Activated T-helper 1 cell treated with Interleukin-2 at 50 U/mL for 16 hours (primary cell): ENCODE data around the gene TSPAN9.

Experiments used
- DNase-seq: peaks from one replicate; pipeline ENCODE4 v3.0.0-alpha.2; 2020; ENCODE audit warnings: low read depth

The TSPAN9 gene

DNA sequence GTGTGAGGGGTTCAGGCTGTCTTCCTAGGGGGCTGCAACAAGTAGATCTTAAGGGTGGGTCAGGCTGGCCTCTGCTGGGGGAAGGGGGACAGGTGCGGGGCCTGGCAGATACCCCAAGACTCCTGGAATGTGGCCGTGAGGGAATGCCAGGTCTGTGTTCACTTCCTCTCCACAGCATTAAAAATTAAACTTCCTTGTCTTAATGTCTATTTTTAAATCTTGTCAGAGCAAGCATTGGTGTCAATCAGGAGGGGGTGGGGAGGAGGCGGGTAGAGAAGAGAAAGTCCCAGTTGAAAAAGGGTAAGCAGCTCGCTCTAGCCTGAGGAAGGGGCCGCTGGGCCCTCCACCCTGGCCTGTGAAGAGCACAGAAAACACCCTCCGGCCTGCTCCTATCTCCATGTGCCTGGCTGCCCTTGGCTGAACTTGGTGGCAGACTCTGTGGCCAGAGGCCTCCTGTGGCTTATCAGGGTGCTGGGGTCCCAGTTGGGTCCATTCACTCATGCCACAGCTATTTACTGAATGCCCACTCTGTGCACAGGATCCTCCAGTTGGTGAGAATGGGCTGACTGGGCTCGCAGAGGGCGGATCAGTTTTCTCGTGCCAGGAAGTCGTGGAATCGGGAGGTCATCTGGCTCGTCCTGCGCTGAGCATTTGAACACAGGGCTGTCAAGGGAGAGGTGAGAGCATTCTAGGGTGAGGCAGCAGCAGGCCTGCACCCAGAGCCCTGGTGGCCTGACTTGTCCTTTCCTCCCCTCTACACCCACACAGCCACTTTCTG, 128.8 kb downstream of the TSPAN9 start:
- no peak for DNase-seq

DNA sequence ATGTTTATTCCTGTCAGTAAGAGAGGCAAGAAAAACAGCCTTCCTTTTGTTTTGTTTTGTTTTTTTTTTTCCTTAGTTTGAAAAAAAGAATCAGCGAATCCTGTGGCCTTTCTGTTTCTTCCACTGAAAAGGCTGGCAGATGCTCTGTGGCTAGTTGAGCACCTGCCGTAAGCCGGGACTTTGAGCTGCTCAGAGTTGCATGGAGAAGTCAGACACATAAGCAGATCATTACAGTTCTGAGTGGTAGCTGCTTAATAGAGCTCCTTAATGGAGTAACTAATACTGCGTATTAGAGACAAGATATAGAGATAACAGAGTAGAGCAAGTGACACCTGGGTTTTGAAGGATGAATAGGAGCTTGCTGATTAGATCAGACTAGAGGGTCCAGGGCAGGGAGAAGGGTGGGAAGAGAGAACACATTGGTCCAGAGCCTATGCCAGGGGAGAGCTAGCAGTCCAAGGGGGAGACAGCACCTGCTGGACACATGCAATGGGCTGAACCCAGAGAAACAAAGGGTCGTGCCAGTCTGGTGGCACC, 129.4 kb downstream of the TSPAN9 start:
- DNase-seq: no peak

DNA sequence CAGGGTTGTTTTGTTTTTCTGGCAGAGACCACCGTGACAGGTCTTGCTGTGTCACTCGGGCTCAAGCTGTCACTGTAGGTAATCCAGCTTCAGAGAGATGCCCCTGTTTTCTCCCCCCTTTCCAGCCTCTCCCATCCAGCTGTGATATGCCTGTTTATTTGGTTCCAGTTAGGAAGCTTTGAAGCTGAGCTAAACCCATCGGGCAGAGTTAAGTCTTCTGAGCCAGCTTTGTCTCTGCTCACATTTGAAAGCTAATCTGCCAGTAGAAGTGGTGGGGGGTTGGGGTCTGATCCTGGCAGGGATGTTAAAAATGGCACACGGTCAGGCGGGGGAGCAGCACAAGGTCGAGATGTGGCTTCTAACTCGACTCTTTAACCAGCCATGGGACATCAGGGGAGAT, 130.0 kb downstream of the TSPAN9 start:
- DNase-seq: no peak

DNA sequence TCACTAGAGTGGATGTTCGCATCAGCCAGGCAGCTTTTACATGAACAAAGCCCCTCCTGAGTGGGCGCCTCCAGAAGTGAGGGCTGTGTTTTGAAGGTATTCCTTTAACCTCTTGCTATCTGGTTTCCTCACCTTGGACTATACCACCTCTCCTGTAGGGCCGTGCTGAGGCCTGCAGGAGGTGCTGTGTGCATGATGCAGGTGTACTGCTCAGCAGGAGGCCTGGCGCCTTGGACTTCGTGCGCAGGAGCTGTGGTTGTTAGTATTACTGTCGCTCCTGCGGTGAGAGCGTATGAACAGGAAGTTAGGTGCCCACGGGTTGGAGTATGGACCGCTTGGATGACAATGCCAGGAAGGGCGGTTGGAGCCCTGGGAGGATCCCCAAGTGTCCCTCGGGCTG, 130.7 kb downstream of the TSPAN9 start:
- no peak for DNase-seq

DNA sequence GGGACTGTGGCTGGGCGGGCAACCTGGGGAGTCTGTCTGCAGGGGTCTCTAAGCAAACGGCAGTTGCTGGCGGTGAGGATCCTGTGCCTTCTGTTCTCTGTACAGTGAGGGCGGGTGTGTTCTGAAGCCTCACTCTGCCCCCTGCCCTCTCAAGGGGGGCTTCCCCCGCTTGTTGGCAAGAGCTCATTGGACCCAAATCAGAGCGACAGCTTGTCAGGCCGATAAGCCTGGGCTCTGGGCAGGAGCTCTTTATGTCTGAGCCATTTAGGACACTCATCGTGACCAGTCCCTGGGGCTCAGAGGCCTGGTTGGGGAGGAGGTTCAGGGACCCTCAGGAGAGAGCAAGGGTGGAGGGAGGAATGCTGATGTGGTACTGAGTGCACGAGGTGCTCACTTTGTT, 136.0 kb downstream of the TSPAN9 start:
- DNase-seq: no peak

DNA sequence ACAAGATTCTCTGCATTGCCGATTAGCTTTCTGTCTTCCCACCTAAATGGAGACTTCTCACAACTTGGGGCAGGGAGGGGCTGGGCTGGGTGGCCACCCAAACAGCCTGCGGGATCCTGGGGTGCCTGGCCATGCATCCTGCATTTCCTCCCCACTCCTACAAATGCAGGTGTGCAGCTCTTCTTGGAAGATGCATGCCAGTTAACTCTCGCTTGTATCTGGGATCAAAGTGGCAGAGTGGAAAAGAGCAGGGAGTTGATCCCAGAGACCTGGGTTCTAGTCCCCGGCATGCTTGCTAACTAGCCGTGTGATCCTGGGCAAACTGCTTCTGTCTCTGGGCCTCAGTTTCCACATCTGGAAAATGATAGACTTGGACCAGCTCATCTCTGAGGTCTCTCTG, 136.6 kb downstream of the TSPAN9 start:
- DNase-seq: no peak

DNA sequence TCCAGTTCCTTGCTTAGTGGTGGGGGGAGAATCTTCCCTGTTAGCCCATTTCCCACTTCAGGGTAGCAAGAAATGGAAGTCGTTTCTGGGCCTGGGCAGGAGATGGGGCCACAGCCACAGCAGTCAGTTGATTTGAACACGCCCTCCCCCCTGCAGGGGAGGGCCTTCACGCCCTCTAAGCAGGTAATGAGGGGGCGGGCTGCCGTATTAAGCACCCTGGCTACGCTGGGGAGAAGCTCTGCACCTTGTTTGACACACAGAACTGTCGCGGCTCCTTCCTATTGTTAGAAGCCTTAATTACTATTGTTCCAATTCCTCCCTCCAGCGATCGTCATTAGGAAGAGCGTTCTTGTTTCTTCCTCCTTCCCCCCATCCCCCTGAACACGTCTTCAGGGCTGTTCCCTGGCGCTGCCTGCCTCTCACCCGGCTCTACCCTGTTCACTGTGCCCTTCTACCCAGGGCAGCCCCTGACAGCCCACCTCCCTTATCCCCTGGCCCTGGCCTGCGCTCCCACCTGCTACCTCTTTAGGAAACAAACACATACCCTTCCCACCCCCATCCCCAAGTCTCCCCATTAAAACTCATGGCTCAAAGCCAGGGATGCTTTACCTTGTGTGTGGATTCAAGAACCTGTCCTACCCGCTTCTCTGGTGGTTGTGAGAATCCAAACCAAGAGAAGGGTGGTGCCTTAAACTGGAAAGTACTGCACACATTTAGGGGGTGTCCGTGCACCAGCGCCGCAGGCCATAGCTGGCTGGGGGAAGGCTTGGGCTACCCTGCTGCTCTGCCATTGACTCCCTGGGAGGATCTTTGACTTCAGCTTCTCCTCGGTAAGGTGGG, 137.6 kb downstream of the TSPAN9 start:
- no peak for DNase-seq

DNA sequence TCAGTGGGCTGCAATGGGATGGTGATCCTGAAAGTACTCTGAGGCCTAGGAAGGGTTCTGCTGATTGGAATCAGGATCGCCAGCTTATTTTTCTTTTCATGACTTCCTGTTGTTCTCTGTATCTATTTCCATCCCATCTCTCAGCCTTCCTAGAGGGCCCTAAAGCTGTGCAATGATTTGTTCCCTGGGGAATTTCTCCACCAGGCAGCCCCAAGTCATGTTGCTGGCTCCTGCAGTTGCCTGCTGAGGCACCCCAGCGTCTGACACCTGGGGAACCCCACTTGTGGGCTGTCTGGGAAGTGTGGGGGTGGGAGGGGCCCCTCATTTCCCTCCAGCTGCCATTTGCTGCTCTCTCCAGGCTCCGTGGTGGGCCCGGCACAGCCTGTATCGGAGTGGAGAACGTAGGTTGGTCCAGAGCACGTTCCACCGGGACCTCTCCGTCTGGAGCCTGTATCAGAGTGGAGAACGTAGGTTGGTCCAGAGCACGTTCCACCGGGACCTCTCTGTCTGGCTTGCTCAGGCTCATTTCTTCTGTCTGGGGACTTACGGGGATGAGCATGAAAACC, 138.3 kb downstream of the TSPAN9 start:
- DNase-seq: no peak

DNA sequence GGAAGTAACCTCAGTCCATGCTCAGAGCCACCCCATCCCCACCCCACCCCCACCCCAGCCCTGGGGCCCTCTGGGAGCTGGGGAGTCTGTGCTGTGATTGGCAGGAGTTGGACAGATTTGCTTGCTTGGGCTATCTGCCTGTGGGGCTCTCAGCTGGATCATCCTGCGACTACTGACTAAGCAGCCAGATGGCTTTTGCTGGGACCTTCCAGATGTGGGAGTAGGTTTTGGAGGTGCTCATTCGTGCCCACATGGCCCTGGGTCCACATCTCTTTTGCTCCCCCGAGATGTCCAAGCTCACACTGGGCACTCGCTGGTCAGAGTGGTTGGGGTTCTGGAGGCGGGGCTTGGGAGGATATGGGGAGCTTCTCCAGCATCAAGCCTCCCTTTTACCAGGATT, 138.9 kb downstream of the TSPAN9 start:
- no peak for DNase-seq

DNA sequence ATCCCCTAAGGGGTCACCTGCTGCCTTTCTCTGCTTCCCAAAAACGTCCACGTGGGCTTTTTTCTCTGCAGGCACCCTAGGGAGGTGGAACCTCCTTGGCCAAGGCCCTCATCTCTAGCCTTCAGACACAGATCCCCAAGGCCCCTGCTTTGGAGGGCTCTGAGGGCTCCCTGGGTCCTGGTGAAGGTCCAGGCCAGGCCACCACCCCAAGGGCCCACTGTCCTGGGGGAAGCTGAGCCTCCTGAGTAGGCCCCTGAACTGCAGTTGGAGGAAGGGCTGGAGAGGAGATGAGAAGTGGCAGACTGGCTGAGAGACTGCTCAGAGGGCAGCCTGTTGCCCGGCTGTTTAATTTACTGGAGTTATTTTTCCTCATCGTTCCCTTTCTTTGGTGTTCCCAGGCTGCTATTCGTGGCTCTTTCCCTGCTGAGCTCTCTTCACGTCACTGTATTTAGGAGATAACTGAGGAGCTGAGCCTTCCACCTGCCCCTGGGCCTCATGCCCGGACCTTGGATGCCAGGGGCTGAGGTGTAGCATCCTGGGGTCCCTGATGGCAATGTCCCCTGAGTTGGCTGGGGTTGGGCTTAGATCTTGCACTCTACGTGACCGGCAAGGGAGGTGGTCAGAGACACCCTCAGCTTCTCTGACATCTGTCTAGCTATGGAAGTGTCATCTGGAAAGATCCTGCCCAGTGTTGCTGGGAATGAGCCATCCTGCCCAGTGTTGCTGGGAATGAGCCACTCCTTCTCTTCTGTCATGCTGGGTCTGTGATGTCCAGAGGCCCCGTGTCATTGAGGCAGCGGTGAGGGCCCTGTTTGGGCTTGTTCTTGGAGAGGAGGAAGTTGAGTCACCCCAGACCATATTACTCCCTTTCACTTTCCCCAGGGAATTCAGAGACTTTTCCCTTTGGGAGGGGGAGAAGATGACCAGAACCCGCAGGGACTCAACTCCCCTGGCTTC, 139.8 kb downstream of the TSPAN9 start:
- DNase-seq: no peak

DNA sequence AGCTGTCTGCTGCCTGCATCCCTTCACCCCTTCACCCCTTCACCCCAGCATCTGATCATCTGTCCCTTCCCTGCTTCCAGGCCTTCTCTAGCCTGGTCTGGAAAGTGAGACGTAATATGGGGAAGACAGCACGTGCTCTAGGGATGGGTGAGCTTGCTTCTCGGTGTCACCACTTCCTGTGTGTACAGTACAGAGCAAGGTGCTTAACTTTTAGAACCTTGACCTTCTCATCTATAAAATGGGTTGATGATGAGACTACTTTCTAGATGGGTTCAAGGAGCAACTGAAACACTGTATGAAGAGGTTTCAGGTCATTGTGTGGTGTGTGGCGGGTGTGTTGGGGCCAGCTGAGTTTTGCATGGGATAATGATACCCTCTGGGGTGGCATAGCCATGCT, 140.5 kb downstream of the TSPAN9 start:
- DNase-seq: no peak

DNA sequence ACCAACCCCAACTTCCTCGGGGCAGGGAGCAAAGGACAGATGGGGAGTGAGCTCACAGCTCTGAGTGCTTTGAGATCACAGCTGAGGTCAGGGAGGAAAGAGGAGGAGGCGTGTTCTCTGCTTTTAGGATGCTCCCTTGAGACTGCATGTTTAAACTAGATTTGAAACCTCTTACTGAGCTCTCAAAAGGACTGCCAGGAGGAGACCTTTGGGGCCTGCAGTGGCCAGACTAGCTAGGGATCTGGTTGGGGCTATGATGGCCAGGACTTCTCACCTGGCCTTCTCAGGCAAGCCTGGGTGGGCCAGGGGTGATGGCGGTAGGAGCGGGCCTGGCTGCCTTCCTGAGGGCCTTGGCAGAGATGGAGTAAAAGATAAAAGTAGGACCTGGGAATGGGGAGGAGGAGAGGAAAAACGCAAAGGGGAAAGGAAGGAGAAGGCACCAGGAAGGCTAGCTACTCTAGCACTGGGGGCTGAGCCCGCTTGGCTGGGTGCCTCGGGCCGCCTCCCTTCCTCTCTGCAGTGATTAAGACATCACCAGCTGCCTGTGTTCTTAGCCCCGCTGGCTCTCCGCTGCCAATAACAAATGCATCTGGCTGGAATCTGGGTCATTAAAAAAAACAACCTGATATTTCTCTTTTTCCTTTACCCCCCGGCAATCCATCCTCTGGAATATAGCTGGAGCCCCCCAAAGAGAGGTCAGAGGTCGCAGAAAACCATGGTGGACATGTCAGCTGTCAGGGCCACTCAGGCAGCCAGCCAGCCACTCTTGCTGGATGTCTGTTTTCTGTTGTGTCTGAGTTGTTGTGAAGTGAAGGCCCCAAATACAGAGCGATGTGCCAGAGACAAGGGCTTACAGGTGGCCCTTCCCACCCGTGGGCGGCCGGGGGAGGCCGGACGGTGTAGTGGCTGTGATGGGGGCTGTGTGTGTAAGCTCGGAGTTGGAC, 141.3 kb downstream of the TSPAN9 start:
- DNase-seq: no peak

DNA sequence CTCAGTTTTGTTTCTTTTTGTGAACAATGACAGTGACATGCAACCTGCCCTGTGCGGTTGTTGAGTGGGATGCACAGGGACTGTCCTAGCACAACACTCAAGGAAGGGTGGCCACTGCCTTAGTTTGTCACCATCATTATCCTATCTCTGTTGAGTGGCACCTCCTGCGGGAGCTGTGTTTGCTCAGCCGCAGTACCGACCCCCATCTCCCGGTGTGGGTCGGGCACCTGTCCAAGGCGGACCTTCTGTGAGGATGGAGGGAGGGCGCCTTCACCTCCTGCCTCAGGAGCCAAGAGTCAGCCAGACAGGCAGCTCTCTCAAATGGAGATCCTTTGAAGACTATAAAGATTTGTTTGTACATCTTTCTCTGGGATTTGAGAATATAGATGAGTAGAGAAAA, 142.1 kb downstream of the TSPAN9 start:
- no peak for DNase-seq

DNA sequence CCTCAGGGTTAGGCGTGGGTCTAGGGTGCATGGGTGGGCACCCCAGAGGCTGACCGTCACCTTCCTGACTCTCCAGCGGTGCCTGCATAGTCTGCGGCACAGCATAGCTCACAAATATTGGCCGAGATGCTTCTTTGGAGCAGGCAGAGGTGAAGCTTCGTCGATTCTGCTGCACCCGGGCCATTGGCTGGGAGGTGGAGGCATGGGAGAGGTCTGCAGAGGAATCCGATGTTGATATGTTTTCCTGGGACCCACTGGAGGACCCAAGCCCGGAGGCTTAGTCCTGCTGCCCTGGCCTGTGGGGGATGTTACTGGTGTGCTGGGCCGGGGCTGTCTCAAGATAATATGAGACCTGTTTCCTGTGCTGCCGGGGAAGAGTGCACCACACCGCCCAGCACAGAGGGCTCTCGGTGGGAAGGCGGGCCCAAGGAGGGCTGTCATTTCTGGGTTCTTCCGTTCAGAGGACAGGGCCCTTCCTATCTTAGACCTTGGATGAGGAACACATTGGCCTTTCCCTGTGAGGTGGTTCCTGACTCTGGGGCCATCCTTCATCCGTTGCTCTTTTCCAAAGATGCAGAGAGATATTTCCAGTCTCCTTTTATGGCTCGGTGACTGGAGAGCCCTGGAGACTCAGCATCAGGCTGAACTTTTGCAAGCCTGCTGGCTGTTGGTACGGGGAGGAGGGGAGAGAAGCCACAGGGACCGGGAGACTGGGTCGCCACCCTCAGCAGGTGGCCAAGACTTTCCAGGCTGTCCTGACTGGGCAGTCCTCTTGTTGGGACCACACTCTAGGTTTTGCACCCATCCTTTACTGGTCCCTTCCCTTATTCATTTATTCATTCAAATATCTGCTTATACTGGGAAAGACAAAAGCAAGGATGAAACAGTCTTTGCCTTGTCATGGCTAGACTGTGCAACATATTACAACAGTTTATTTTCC, 143.5 kb downstream of the TSPAN9 start:
- DNase-seq: no peak

DNA sequence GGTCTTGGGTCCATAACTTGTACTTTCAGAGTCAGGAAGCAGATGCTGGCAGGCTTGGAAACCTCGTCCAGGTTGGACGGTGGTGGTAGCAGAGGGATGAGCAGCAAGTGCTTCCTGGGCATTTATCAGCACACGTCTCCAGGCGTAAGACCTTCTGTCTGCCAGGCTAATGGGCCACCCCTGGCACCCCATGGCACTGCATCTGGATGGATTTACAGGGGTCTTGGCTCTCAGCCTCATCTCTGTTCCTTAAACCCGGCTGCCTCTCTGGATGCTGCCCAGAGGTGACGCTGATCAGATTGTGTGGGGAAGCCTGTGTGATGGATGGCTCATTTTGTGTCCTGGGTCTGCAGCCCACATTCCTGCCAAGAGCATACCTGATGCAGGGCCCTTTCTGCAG, 145.1 kb downstream of the TSPAN9 start:
- DNase-seq: no peak

DNA sequence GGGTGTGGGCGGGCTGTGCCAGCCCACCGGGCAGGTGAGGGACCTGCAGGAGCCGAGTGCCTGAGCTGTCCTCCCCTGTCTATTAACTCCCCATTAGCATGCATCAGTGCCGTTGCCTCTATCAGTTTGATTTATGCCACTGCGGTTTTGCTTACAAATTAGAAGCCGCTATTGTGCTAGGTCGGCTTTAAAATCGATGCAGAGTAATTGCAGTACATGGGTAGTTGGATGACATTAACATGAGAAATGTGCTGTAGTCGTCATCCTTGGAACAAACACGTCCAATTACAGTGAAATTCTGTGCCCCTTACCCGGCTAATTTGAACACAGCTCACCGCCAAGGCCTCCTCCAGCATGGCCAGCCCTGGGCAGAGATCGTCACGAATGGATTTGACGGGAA, 145.8 kb downstream of the TSPAN9 start:
- no peak for DNase-seq

DNA sequence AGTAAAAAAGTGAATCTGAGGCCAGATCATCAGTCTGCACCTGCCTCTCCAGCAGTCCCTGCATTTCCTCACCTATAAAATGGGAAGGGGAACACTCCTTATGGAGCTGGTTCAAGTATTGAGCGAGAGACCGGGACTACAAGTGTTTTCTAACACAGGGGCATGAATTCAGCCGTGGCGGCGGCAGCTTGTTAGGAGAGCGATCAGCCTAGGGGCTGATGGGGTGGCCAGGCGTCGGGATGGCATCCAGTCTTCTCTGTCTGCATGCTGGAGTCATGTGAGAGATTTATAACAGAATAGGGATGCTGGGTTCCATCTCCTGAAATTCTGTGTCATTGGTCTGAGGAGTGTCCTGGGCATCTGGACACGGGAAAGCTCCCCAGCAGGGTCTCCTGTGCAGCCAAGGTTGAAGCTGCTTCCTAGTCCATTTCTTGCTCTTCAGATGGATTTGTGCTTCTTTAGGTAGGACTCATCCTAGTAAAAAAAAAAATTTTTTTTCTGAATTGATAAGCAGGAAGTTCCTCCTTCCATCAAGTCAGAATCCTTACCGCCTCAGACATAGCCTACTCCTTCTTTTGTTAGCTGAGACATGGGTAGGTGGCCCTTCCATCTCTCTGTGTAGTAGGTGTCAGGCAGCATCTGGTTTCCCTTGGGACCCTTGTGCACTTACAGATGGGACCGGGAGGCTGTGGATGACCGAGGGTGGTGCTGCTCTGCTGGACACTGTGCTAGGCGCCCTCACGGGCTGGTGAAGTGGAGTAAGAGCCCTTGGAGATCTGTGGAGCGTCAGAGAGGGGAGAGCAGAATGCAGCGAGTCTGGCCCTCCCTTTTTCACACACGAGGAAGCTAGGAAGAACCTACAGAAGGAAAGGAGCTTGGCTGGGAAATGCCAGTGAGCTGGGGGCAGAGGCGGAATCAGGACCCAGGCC, 146.7 kb downstream of the TSPAN9 start:
- no peak for DNase-seq

DNA sequence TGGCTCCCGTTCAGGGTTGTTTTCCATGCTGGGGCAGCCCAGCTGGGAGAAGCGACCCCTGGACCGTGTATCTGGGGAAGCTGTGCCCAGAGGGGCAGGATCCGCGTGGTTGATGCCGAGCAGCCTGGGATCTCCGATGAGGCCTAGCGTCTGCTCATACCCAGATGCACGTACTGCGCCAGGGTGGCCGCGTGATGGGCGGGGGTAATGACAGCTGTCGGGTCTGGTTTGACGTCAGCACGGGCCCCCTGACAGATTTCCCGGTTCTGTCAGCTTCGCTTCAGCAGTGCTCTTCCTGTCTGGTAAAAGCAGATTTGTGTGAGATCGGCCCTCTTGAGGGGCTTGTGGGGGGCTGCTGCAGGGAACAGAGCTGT, 147.3 kb downstream of the TSPAN9 start:
- DNase-seq: no peak
